WI38 (cell line): ENCODE results near the gene OR13J1.
"Not testable (repeated sequence)": the region's sequence is repeated elsewhere in the genome, so short reads cannot be mapped to it uniquely, and the experiment has no call there.

Experiments
- H3K4me3 ChIP-seq: 2 replicates; pipeline ENCODE4 v1.5.1; 2011; ENCODE audit warnings: low read depth, mild to moderate bottlenecking, control low read depth, low read length
- TF ChIP-seq, protein P1 (sequence below): IDR thresholded peaks from 2 replicates; pipeline ENCODE4 v1.5.1; 2012; ENCODE audit warnings: low read depth, mild to moderate bottlenecking, control low read depth, low read length

Gene OR13J1, protein sequence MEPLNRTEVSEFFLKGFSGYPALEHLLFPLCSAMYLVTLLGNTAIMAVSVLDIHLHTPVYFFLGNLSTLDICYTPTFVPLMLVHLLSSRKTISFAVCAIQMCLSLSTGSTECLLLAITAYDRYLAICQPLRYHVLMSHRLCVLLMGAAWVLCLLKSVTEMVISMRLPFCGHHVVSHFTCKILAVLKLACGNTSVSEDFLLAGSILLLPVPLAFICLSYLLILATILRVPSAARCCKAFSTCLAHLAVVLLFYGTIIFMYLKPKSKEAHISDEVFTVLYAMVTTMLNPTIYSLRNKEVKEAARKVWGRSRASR

DNA sequence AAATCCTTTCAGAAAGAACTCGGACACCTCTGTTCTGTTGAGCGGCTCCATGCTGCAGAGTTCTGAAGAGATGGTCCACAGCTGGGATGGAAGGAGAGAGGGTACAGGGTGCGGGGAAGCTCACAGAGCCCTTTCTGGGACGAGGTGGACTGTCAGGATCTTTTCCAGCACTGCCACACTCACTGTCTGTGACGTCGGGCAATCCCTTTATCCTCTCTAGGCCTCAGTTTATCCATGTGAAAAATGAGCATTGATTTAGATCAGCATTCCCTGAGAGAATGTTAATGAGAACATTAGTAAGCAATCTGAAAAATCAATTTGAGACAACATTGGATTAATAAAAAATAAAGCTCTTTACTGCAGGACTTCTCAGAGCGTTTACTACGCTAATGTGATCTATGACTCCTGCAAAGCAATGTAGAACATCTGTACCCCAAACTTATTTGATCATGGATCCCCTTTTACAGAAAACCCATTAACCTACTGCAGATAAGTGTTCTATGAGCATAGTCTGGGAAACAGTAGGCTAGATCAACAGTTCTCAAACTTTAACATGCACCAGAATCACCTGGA, at the start of gene OR13J1:
Gene OR13J1, minus strand, starts transcription at position 51 of the 573 bp plus-strand sequence. Its CDS starts 0 bp downstream, at position 51.
- H3K4me3 ChIP-seq, result no peak within 1 kb of the TSS
- TF ChIP-seq, protein P1, sequence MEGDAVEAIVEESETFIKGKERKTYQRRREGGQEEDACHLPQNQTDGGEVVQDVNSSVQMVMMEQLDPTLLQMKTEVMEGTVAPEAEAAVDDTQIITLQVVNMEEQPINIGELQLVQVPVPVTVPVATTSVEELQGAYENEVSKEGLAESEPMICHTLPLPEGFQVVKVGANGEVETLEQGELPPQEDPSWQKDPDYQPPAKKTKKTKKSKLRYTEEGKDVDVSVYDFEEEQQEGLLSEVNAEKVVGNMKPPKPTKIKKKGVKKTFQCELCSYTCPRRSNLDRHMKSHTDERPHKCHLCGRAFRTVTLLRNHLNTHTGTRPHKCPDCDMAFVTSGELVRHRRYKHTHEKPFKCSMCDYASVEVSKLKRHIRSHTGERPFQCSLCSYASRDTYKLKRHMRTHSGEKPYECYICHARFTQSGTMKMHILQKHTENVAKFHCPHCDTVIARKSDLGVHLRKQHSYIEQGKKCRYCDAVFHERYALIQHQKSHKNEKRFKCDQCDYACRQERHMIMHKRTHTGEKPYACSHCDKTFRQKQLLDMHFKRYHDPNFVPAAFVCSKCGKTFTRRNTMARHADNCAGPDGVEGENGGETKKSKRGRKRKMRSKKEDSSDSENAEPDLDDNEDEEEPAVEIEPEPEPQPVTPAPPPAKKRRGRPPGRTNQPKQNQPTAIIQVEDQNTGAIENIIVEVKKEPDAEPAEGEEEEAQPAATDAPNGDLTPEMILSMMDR, result no peak

DNA sequence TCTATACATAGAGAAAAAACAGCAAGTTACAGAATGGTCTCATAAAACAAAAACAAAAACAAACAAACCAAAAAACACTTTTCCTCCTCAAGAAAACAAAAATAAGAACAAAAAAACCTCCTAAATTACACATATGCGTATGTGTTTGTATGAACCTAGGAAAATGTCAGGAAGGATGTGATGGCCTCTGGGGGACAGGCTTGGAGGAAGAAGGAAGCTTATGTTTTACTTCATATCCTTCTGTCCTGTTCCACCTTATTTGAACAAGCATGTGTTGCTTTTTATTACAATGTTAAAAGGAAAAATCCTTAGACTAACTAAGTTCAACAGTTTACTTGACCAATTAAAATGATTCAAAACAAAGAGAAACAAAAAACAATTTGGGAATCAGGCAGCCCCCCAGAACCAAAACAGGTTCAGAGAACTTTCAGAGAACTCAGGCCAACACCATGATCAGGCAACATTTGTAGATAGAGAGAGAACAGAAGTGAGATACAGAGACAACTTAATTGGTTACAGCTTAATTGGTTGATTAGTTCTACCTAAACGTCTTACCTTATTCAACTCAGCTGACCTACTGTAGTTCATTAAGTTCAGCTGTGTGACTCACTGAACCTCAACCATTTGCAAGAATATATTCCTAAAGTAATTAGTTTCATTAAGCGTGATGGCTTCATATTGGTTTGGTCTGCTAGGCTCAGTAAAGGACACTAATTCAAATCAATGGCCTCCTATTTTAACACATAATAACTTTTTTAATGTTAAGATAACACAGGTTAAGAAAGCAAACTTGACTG, 49.2 kb upstream of the OR13J1 start:
- no peak overlapping the region for H3K4me3 ChIP-seq
- TF ChIP-seq, protein P1, result no peak

DNA sequence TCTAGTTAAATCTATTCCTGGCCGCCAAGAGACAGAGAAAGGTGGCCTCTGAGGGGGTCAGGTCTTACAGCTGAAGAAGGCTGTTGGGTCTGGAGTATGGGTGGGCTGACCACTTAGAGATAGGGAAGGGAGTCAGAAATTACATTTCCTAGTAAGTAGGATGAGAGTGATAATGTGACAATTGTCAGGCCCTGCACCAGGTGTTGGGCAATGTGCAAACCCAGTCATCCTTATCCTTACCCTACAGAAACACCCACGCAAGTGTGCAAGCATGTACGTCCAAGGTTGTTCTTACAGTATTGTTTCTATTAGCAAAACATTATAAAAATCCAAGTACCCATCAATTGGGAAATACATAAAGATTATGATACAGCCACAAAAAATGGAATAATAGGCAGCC, 48.6 kb upstream of the OR13J1 start:
- H3K4me3 ChIP-seq, result no peak overlapping the region
- TF ChIP-seq, protein P1, result no peak

DNA sequence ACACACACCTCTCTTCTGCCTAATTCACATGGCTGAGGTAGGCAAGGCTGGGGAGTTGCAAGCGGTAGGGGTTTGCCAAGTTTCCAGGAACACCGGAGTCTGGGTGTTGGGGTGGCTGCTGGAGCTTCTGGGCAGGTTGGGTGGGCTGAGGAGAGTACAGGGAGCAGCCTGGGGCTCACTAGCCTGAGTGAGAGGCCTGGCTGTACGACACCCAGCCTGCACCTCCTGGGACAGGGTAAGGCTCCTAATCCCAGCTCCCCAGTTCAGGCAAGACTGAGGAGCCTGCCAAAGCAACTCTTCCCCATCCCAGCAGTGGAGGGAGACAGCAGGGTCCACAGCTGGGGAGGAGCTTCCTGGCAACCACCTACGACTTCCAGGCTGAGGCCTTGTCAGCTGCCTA, 47.1 kb upstream of the OR13J1 start:
- TF ChIP-seq, protein P1, result no peak
- H3K4me3 ChIP-seq, result no peak overlapping the region

DNA sequence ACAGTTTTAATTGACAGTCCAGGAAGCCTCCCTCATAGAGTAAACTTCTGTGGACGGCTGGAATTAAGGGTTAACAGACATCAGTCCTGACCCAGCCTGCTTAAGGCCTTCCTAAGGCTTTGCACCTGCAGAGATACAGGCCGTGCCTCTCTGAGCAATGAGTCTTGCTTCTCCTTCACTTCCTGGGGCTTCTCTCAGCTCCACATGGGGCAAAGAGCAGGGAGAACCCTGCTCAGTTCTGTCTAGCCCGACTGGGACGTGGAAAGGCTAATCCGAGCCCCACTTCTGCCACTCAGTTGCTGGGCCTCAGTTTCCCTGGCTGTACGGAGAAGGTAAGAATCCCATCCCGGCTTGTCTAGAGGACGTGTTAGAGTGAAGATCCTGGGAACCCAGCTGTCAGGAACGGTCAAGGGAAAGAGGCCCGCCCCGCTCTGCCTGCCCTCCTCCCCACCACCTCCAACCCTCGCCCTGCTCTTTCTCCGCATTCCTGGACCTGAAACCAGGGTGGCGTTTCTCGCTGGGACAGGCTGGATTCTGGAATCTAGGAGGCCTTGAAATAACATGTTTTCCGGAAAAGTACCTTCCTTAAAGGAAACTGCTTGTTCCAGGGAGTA, 45.6 kb upstream of the OR13J1 start:
- TF ChIP-seq, protein P1, result no peak

DNA sequence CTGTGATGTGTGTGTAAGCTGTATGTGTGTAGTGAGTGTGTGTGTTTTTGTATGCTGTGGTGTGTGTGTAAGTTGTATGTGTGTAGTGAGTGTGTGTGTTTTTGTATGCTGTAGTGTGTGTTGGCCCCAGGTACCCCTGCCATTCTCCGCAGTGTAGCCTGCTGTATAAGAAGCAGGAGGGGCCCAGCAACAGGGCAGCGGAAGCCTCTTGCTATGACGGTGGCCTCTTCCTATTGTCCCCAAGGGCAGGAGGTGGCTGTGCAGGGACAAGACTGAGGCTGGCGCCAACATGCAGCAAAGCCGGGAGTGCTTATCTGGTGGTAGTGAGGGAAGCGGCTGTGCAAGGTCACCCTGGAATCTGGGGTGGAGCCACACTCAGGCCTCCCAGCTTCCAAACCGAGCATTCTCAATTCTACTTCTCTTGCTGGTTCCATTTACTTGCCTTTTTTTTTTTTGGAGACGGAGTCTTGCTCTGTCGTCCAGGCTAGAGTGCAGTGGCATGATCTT, 44.2 kb upstream of the OR13J1 start:
- H3K4me3 ChIP-seq, result no peak overlapping the region
- TF ChIP-seq, protein P1, result no peak

More for the DNA sequence above, 45.6 kb upstream of the OR13J1 start:
- H3K4me3 ChIP-seq, result no peak overlapping the region

DNA sequence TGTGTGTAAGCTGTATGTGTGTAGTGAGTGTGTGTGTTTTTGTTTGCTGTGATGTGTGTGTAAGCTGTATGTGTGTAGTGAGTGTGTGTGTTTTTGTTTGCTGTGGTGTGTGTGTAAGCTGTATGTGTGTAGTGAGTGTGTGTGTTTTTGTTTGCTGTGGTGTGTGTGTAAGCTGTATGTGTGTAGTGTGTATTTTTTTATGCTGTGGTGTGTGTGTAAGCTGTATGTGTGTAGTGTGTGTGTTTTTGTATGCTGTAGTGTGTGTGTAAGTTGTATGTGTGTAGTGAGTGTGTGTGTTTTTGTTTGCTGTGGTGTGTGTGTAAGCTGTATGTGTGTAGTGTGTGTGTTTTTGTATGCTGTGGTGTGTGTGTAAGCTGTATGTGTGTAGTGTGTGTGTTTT, 43.2 kb upstream of the OR13J1 start:
- H3K4me3 ChIP-seq, result not testable (repeated sequence)
